IPS-18c (cell line): ENCODE data around the gene TCF4.

Source experiments
- H3K4me3 ChIP-seq: 2 replicates; pipeline ENCODE4 v1.7.0; 2013; ENCODE audit warnings: low read depth, mild to moderate bottlenecking, low read length, moderate library complexity; ENCODE audit not compliant: insufficient read depth
- H3K9me3 ChIP-seq: one replicate; pipeline ENCODE4 v1.6.1; 2013; ENCODE audit warnings: mild to moderate bottlenecking, low read length, moderate library complexity; ENCODE audit not compliant: control insufficient read depth, insufficient read depth

Gene TCF4

DNA sequence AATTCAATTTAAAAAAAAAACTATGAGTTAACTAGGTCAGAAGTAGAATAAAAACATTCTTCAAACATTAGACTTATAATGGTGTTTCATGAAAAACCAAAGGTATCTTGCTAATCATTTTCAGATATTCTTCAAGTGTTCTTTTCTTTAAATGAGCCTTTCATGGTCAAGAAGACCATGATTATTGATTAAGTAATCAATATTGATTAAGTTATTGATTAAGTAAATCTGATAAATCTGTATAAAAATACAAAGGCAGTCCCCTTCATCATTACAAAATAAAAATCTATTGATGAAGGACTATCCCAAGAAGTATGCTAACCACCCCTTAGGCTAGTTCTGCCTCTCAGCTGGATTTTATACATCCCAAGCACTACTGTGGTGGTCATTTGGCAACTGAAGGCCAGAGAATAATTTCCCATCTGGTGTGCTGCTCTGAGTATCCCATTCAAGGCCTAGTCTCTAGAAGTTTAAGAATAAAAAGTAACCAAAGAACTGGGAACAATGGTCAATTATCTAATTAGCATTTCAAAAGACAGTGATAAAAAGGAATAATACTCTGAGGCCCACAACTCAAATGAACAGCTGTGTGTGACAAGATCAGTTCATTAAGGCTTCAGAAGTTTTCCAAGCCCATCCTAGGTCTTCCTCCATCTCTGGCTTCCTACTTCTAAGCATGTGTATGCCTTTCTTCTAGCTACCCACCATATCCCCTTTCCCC, 63.5 kb downstream of the TCF4 start:
- Histone ChIP-seq H3K9me3 (peaks cover 3% of the 10 kb centered on the region), H3K4me3 (no peak overlapping the region)

DNA sequence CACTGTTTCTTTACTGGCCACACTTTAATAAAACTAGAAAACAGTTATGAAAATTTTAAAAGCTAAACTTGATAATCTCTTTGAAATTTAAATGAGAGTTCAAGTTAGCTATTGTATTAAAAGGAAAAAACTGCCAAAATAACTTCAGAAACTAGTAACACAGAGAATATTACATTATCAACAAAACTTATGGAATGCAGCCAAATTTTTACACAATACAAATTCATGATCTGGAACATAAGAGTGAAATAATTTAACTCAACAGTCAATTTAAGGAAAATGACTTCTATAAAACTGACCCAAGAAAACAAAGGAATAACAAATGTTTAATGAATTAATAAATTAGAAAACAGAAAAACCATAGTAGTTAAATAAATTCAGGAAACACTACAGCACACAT, 65.0 kb downstream of the TCF4 start:
- no peak overlapping the region for H3K4me3 ChIP-seq
- peaks cover 3% of the 10 kb centered on the region for H3K9me3 ChIP-seq

DNA sequence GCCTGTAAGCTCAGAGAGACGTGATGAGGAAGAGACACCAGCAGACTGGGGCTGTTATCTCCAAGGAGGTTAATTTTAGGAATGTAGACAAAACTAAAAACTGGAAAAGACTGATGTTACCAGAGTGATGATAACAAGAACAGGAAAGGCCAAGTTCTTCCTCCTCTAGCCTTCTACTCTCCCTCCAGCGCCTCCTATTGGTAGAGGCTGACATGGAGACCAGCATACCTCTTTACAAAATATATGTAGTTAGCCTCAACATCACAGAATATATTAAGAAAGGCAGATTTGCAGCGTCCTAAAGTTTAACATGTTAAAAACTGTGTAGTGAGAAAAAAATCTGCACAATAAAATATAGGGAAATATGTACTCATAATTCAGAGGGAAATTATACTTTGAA, 66.0 kb downstream of the TCF4 start:
- Histone ChIP-seq H3K4me3 (no peak overlapping the region), H3K9me3 (peaks cover 3% of the 10 kb centered on the region)

DNA sequence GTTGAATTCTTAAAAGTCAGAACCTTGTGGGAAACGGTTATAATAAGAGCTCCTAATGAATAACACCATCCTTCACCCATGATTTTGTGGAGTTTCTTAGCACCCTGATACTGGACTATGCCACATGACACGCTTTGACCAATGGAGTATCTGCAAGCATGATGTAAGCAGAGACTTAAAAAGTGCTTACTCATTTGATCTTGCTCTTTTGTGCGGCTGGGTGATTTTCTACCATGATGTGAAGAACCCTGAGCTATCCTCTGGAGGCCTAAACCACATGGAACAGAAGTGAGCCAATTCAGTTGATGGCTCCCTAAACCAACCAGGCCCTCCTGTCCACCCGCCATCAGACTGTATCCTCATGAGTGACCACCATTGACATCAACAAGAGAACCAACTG, 70.9 kb downstream of the TCF4 start:
- H3K4me3 ChIP-seq = no peak overlapping the region
- no peaks in the 10 kb centered on the region for H3K9me3 ChIP-seq

DNA sequence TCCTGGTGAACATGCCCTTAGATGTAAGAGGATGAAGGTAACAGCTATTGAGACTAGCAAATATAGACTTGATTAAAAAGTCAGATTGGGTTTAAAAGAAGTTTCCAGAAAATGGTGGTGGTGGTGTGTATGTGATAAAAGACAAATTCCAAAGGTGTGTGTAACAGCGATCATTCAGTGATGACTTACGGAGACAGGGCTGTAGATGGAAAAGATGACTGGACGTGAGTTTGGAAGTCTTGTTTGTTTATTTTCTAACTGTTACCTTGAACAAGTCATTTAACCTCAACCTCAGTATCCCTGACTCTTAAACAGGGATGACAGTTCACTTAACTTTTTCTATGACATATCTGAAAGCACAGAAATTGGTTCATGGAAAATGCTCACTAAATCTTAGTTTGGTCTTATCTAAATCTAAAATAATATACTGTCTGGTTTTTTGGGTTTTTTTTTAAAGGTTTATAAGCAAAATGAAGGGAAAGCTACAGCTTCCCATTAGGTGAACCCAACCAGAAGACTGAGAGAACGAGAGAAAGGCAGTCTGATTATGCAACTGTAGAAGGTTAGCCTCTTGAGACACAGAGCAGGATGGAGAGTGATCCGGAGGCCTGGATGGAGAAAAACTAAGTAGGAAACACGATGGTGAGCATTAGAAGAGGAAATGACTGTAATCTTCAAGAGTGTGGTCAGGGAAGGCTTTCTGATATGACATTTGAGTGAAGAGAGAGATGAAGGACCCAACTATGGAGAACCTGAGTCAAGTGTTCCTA, 71.9 kb downstream of the TCF4 start:
- no peak overlapping the region for H3K4me3 ChIP-seq

DNA sequence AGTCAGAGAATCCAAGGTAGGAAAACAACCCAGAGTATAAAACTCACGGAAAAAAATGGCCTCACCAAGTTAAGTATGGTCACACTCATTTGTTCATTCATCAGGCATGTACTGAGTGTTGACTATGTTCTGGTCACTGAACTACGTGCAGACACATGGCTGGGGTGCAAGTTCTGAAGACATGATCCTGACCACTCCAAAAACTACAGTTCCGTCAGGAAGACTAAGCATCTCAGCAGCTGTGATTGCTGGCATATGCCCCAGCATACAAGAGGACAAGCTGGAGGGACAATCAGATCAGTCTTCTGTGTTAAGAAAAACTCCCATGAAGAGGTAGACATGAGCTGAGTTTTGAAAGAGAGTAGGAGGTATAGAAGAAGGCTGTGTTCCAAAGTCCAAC, 72.8 kb downstream of the TCF4 start:
- Histone ChIP-seq H3K9me3 (no peaks in the 10 kb centered on the region), H3K4me3 (no peak overlapping the region)

More for the DNA sequence above, 71.9 kb downstream of the TCF4 start:
- no peaks in the 10 kb centered on the region for H3K9me3 ChIP-seq

DNA sequence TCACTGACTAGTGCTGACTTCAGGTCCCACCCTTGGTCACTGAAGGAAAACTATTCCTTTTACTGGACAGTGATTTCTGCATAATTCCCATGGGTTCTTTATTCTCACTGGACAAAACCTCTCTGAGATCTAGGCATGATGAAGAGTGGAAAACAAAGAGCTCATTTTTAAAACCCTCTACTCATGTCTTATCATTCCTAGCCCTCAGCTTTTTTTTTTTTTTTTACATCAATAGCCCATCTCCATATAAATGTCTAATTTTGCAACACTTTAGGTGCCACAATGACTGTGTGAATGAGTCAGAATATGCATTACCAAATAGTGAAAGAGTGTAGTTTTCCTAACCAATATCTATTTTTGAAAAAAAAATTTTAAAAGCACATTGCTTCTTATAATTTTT, 74.8 kb downstream of the TCF4 start:
- H3K4me3 ChIP-seq = no peak overlapping the region

DNA sequence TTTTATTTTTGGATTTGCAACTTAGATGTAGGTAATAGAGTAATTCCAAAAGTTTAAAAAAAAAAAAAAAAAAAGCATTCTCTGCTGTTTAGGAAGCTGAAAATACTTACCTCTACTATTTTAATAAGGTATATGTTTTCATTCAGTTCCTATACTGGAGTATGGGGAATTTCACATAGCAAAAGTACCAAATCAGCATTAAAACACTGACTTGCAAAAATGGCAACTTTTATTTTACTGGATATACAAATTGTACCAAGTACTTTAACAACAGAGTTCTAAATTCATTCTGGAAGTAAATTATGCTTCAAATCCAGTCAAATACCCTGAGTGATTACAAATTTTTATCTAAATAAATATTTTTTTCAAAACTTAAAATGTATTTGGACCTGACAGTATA, 76.7 kb downstream of the TCF4 start:
- H3K4me3 ChIP-seq = no peak overlapping the region
- no peaks in the 10 kb centered on the region for H3K9me3 ChIP-seq

More for the DNA sequence above, 74.8 kb downstream of the TCF4 start:
- no peaks in the 10 kb centered on the region for H3K9me3 ChIP-seq

DNA sequence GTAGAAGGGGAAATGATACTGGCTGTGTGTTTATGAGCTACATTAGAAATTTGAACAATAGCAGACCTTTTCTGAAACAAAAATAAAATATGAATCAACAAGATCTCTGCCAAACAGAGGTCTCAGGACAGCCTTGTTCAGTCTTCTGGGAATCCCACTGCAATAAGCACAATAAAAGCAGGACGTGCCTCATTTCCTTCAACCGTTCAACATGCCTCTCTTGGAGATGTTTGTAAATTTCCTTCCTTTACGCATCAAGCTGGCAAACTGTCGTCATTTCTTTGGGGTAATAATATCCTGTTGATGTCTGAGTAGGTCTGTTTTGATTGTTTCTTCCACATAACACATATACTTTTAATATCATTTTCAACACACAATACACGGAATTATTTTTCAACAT, 77.2 kb downstream of the TCF4 start:
- Histone ChIP-seq H3K9me3 (no peaks in the 10 kb centered on the region), H3K4me3 (no peak overlapping the region)

DNA sequence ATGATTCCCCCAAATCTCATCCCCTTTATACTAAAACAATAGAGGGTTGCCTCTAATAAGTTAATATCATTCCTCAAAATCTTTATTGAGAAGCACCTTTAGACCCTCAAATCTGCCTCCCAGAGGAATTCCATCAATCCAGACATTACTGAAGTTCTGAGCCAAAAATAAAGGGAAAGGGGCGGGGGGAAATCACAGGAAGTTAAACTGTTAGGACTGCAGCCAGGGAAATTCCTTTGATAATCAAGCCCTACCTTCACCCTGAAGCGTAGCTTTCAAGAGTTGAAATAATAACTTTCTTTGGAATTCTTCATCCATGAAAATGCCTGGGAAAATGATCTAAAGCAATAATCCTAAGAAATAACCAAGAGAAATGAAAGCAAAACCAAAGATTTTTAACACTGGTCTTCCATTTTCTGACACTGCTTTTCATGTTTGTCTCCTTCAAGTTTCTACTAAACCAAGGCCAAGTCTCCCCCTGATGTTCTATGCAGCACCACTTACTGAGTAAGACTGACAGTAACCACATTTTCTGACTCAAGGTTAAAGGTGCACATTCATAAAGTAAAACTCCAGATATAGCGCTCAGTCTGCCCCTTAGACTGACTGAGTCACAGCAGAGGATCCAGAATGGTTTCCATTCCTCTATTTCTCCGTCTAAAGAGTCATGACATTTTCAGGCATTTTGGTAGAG, 78.2 kb downstream of the TCF4 start:
- Histone ChIP-seq H3K9me3 (no peaks in the 10 kb centered on the region), H3K4me3 (no peak overlapping the region)

DNA sequence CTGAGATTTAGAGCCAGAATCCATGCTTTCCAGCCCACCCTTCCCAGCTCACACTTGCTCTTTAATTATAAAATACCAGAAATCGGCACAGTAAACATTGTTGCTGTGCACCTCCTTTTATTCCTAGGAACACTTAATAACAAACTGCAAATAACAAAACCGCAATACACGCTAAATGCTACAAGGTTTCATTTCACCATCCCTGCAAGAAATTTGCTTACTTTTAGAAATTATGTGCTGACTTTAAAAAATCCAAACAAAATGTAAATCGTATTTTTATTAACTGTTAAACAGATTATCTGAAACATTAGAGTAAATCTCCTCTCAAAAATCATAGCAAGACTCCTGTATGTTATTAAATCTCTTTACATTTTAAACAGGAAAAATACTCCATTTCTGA, 79.3 kb downstream of the TCF4 start:
- H3K4me3 ChIP-seq = no peak overlapping the region
- no peaks in the 10 kb centered on the region for H3K9me3 ChIP-seq

DNA sequence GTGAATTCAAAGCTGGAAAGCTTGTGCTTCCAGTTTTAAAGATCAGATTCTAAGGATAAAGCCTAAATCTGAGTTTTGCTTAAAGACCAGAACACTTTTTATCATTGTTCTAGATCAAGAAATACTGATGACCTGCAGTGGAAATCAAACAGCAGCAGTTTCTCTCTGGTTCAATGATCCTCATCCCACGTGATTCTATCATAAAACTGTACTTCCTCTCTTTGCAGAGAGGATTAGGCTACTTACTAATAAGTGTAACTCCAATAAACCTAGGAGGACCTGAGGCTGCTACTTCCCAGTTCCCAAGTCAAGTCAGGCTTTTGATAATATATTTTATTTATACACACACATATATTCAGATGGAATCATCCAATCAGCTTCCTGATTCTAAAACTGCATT, 81.9 kb downstream of the TCF4 start:
- Histone ChIP-seq H3K9me3 (no peaks in the 10 kb centered on the region), H3K4me3 (no peak overlapping the region)

DNA sequence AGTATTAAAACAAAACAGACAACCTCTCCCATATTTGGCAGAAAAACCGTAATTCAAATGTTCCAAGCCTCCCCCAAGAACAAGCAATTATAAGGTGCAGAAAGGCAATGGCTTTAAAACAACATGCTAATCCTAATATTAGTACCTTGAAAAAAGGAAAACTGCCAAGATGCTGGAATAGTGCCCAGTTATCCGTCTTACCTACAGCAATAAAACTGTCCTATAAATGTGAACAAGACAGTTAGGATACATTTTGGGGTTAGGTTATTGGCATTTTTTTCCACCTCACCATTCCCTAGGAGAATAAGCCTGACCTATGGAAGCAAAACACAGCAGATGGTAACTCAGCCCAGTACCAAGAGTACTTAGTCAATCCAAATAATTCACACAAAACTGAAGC, 83.2 kb downstream of the TCF4 start:
- Histone ChIP-seq H3K4me3 (no peak overlapping the region), H3K9me3 (no peaks in the 10 kb centered on the region)

DNA sequence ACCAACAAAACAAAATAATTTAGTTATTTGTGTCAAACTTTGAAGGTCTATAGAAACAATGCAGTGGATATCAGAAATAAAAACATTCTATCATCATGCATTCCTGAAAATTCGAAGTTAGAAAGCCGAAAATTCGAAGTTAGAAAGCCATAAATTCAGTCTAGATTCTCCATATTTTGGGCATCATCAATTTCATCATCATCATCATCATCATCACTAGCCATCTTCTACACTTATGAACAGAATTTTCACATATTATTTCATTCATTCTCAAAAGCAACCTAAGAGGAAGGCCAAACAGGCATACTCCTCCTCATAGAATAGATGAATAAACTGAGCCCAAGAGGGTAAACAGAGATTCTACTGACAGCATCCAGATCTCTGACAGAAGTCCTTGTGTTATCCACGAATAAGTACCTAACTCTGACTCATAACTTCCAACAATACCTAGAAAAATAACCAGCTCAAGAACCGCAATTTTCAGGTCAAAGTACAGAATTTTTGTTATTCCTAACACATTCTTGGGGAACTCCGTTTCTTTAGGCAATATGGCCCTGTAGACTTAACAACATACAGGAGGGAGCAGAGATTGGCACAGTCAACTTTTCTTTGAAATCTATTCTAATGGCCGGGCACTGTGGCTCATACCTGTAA, 84.7 kb downstream of the TCF4 start:
- Histone ChIP-seq H3K9me3 (no peaks in the 10 kb centered on the region), H3K4me3 (no peak overlapping the region)

DNA sequence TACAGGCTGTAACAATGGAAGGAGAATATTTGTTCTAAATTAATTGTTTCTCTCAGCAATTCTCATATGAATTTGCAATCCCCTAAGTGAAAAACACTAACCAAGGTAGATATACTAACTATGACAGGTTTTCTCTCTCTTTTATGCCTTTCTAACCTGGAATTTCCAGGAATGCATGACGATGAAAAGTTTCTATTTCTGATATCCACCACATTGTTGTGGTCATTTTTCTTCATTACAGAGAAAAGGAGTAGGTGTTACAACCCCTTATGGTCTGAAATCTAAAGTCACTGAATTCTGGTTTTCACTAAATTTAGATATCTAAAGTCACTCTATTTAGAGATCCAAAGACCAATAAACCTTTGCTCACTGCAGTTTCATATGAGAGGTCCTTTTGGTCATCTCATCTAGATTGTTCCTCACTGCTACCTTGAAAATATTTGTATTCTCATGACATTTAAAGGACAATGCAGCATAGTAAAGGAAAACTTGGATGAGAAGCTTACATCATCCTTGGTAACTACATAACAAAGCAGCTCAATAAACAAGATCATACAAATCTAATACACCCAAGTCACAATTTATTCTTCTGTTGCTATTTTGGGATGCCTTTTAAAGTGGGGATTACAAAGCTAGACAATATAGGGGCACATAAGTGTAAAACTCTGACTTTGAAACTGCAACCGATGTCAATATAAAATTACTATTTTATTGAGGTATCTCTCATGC, 85.8 kb downstream of the TCF4 start:
- no peak overlapping the region for H3K4me3 ChIP-seq
- no peaks in the 10 kb centered on the region for H3K9me3 ChIP-seq

DNA sequence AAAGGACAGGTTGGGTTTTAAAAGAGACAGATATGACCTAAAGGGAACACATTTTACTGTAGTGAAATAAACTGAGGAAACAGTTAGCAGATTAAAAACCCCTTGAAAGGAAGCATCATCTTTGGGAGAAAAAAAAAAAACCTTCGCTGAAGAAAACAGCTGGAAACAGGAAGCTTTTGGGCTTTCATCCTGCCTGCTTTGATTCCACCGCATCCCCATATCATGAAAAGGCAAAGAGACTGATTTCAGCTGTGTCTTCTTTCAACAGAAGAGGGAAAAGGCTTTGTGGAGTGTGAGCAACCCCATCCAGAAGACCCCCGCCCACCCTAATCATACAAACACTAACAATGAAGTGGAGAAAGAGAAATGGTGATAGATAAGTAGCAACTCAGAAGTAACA, 86.4 kb downstream of the TCF4 start:
- H3K4me3 ChIP-seq = no peak overlapping the region
- no peaks in the 10 kb centered on the region for H3K9me3 ChIP-seq
